Measurements from ENCODE around the gene KLHL35.
A peak's percentile ranks its signal among the peaks of the same experiment; 100 is the strongest.
"Not testable (repeated sequence)": the region's sequence is repeated elsewhere in the genome, so short reads cannot be mapped to it uniquely, and the experiment has no call there.

KLHL35 gene

GRCh38 chr11:75427181-75427580 is 5.8 kb downstream of the KLHL35 start:
- no peak for DNase-seq (ENCODE audit: extremely low read depth in 1 of 2, low read depth in 1 of 2)

GRCh38 chr11:75426720-75427086 is 6.3 kb downstream of the KLHL35 start:
- no peak for DNase-seq (ENCODE audit: extremely low read depth in 1 of 2, low read depth in 1 of 2)

GRCh38 chr11:75425422-75425821 is 7.6 kb downstream of the KLHL35 start:
- no peak for DNase-seq (ENCODE audit: extremely low read depth in 1 of 2, low read depth in 1 of 2)

- DNase-seq (ENCODE audit: extremely low read depth in 1 of 2, low read depth in 1 of 2): no peak
These were observed 8.6 kb downstream of the KLHL35 start for GRCh38 chr11:75424396-75424795.

- no peak for DNase-seq (ENCODE audit: extremely low read depth in 1 of 2, low read depth in 1 of 2)
These were observed 9.3 kb downstream of the KLHL35 start for GRCh38 chr11:75423721-75424120.

GRCh38 chr11:75422248-75423231 is 10.5 kb downstream of the KLHL35 start:
- no peak for DNase-seq (ENCODE audit: extremely low read depth in 1 of 2, low read depth in 1 of 2)

- no peak for DNase-seq (ENCODE audit: extremely low read depth in 1 of 2, low read depth in 1 of 2)
These were observed 11.1 kb downstream of the KLHL35 start for GRCh38 chr11:75421902-75422247.

- no peak for DNase-seq (ENCODE audit: extremely low read depth in 1 of 2, low read depth in 1 of 2)
These were observed 11.9 kb downstream of the KLHL35 start for GRCh38 chr11:75421035-75421602.

GRCh38 chr11:75420224-75421034 is 12.6 kb downstream of the KLHL35 start:
- DNase-seq (ENCODE audit: extremely low read depth in 1 of 2, low read depth in 1 of 2): no peak

GRCh38 chr11:75413864-75414263 is 19.1 kb downstream of the KLHL35 start:
- DNase-seq (ENCODE audit: extremely low read depth in 1 of 2, low read depth in 1 of 2): no peak

GRCh38 chr11:75413146-75413545 is 19.9 kb downstream of the KLHL35 start:
- DNase-seq (ENCODE audit: extremely low read depth in 1 of 2, low read depth in 1 of 2): not testable (repeated sequence)

- DNase-seq (ENCODE audit: extremely low read depth in 1 of 2, low read depth in 1 of 2): not testable (repeated sequence)
These were observed 23.0 kb downstream of the KLHL35 start for GRCh38 chr11:75409971-75410370.

- no peak for DNase-seq (ENCODE audit: extremely low read depth in 1 of 2, low read depth in 1 of 2)
These were observed 24.1 kb downstream of the KLHL35 start for GRCh38 chr11:75408957-75409219.

- DNase-seq (ENCODE audit: extremely low read depth in 1 of 2, low read depth in 1 of 2): no peak
These were observed 26.6 kb downstream of the KLHL35 start for GRCh38 chr11:75406338-75406777.

GRCh38 chr11:75403983-75404658 is 28.9 kb downstream of the KLHL35 start:
- no peak for DNase-seq (ENCODE audit: extremely low read depth in 1 of 2, low read depth in 1 of 2)

- no peak for DNase-seq (ENCODE audit: extremely low read depth in 1 of 2, low read depth in 1 of 2)
These were observed 30.0 kb downstream of the KLHL35 start for GRCh38 chr11:75403037-75403436.

- no peak for DNase-seq (ENCODE audit: extremely low read depth in 1 of 2, low read depth in 1 of 2)
These were observed 30.8 kb downstream of the KLHL35 start for GRCh38 chr11:75402002-75402773.

GRCh38 chr11:75400146-75400865 is 32.7 kb downstream of the KLHL35 start:
- DNase-seq (ENCODE audit: extremely low read depth in 1 of 2, low read depth in 1 of 2): no peak

- DNase-seq (ENCODE audit: extremely low read depth in 1 of 2, low read depth in 1 of 2): peak; percentile 71 to 84
These were observed 33.5 kb downstream of the KLHL35 start, which contains the start of gene RPS3 for GRCh38 chr11:75399344-75400145. RPS3 (plus strand) TSS chr11:75399518; CDS start chr11:75399548, 30 bp downstream.

Measured in stimulated activated CD8-positive, alpha-beta memory T cell treated with anti-CD3 and anti-CD28 coated beads, Interleukin-7, amount 100 ng/mL, for 48 hours (primary cell).